CD4-positive, alpha-beta T cell treated with Interleukin-1 beta for 1 hour (primary cell): ENCODE data around the gene RMDN3.

ENCODE experiments used
- DNase-seq, 2 donors: peaks; one replicate each; pipeline ENCODE4 v3.0.0-alpha.2; 2020 to 2022

The RMDN3 gene

GRCh38 chr15:40693904-40694687, 61.0 kb downstream of the RMDN3 start:
- DNase-seq, result no peak

- no peak for DNase-seq
These were observed 63.3 kb downstream of the RMDN3 start for GRCh38 chr15:40691737-40692136.

- DNase-seq, result no peak
These were observed 65.9 kb downstream of the RMDN3 start for GRCh38 chr15:40688932-40689799.
